IPS-18c (cell line): ENCODE data around the gene KRTAP10-5.

Experiments
- H3K4me3 ChIP-seq: 2 replicates; pipeline ENCODE4 v1.7.0; 2013; ENCODE audit warnings: low read depth, mild to moderate bottlenecking, low read length, moderate library complexity; ENCODE audit not compliant: insufficient read depth
- H3K9me3 ChIP-seq: one replicate; pipeline ENCODE4 v1.6.1; 2013; ENCODE audit warnings: mild to moderate bottlenecking, low read length, moderate library complexity; ENCODE audit not compliant: control insufficient read depth, insufficient read depth

Gene KRTAP10-5

GRCh38 chr21:44547656-44548331 is 32.6 kb downstream of the KRTAP10-5 start:
- no peak overlapping the region for H3K4me3 ChIP-seq
- no peaks in the 10 kb centered on the region for H3K9me3 ChIP-seq

- Histone ChIP-seq H3K9me3 (no peaks in the 10 kb centered on the region), H3K4me3 (no peak overlapping the region)
These were observed 35.8 kb downstream of the KRTAP10-5 start for GRCh38 chr21:44544566-44544965.

- no peaks in the 10 kb centered on the region for H3K9me3 ChIP-seq
- H3K4me3 ChIP-seq, result no peak overlapping the region
These were observed 37.7 kb downstream of the KRTAP10-5 start for GRCh38 chr21:44542716-44543115.

- H3K9me3 ChIP-seq, result no peaks in the 10 kb centered on the region
- H3K4me3 ChIP-seq, result no peak overlapping the region
These were observed 39.6 kb downstream of the KRTAP10-5 start for GRCh38 chr21:44540741-44541288.

GRCh38 chr21:44539991-44540666 is 40.3 kb downstream of the KRTAP10-5 start, which contains the start of gene KRTAP10-1:
TSS of gene KRTAP10-1 (minus strand) at chr21:44540195. CDS start at chr21:44540150, 45 bp downstream.
- Histone ChIP-seq H3K9me3 (no peaks in the 10 kb centered on the region), H3K4me3 (no peak within 1 kb of the TSS)

GRCh38 chr21:44539046-44539445 is 41.4 kb downstream of the KRTAP10-5 start:
- no peaks in the 10 kb centered on the region for H3K9me3 ChIP-seq
- H3K4me3 ChIP-seq, result no peak overlapping the region

GRCh38 chr21:44537930-44538911 is 42.2 kb downstream of the KRTAP10-5 start:
- Histone ChIP-seq H3K4me3 (no peak overlapping the region), H3K9me3 (no peaks in the 10 kb centered on the region)

GRCh38 chr21:44535963-44536362 is 44.4 kb downstream of the KRTAP10-5 start:
- Histone ChIP-seq H3K9me3 (no peaks in the 10 kb centered on the region), H3K4me3 (no peak overlapping the region)

- no peaks in the 10 kb centered on the region for H3K9me3 ChIP-seq
- H3K4me3 ChIP-seq, result no peak overlapping the region
These were observed 45.7 kb downstream of the KRTAP10-5 start for GRCh38 chr21:44534688-44535087.

- H3K4me3 ChIP-seq, result no peak overlapping the region
These were observed 46.3 kb downstream of the KRTAP10-5 start for GRCh38 chr21:44533891-44534627.

GRCh38 chr21:44533121-44533890 is 47.1 kb downstream of the KRTAP10-5 start:
- Histone ChIP-seq H3K4me3 (no peak overlapping the region), H3K9me3 (no peaks in the 10 kb centered on the region)

More at GRCh38 chr21:44533891-44534627, 46.3 kb downstream of the KRTAP10-5 start:
- H3K9me3 ChIP-seq, result no peaks in the 10 kb centered on the region

GRCh38 chr21:44532712-44533111 is 47.7 kb downstream of the KRTAP10-5 start:
- Histone ChIP-seq H3K9me3 (no peaks in the 10 kb centered on the region), H3K4me3 (no peak overlapping the region)

GRCh38 chr21:44531606-44532564 is 48.5 kb downstream of the KRTAP10-5 start:
- Histone ChIP-seq H3K9me3 (peaks cover 2% of the 10 kb centered on the region), H3K4me3 (no peak overlapping the region)

- no peak overlapping the region for H3K4me3 ChIP-seq
- H3K9me3 ChIP-seq, result peaks cover 2% of the 10 kb centered on the region
These were observed 49.4 kb downstream of the KRTAP10-5 start for GRCh38 chr21:44530903-44531605.
